NCI-H2196 treated with DMSO at 0.1 percent for 48 hours (cell line): ENCODE measurements around the gene FJX1.

ENCODE experiments used
- DNase-seq: peaks from one replicate; lab custom pipeline; 2025; ENCODE audit not compliant: unreplicated experiment; lab: John Stamatoyannopoulos, UW

The FJX1 gene, protein sequence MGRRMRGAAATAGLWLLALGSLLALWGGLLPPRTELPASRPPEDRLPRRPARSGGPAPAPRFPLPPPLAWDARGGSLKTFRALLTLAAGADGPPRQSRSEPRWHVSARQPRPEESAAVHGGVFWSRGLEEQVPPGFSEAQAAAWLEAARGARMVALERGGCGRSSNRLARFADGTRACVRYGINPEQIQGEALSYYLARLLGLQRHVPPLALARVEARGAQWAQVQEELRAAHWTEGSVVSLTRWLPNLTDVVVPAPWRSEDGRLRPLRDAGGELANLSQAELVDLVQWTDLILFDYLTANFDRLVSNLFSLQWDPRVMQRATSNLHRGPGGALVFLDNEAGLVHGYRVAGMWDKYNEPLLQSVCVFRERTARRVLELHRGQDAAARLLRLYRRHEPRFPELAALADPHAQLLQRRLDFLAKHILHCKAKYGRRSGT

DNA sequence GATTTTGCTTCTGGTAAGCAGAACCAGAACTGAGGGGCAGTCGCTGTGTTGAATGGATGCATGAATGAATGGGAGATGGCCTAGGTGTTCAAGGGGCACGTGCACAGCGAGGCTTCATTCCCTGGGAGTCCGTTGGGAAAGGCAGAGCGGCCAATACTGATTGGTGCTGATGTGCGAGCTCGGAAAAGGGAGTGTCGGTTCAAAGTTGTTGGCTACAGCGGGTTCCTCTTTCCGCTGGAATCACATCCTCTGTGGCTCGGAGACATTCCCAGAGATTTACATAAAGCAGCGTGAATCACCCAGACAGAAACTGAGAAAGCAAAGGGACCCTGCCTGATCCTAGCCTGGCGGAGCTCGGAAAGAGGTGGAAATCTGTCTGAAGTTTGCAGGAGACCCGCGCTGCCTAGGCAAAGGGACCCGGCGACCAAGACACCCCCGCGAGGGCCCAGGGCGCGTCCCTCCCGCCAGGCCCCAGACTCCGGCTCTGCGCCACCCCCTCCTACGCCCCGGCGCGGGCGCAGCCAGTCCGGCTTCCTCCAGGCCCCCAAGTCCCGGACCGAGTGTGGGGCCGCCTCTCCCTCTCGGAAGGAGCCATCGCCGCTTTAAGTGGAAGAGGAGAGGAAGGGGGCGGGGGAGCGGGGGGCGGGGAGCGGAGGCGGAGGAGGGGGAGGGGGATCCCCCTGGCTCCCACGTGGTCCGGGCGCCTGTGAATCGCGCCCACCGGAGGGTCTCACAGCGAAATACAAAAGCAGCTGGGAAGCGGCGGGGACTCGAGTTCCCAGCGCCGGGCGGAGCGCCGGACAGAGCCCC is at the start of gene FJX1:
TSS of gene FJX1 (plus strand) at position 774 of the 810 bp plus-strand sequence. CDS start 177 bp downstream, outside the sequence.
- no peak for DNase-seq

DNA sequence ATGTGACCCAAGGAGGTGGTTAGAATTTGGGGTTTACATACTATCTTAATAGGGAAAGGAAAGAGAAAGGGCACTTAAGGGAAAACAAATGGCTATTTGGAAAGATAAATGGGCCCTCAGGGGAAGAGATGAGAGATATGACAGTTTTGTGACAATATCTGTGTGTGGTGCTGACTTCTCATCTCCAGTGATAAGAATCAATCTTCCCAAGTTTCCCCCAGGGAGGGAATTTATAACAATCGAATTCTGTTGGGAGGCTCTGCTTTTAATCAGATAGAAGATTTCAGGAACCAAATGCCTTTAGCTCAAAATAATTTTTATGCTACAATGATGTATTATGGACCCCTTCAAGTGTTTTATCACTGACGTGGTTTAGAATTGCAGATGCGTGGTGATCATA is 46.6 kb upstream of the FJX1 start:
- DNase-seq, result no peak

DNA sequence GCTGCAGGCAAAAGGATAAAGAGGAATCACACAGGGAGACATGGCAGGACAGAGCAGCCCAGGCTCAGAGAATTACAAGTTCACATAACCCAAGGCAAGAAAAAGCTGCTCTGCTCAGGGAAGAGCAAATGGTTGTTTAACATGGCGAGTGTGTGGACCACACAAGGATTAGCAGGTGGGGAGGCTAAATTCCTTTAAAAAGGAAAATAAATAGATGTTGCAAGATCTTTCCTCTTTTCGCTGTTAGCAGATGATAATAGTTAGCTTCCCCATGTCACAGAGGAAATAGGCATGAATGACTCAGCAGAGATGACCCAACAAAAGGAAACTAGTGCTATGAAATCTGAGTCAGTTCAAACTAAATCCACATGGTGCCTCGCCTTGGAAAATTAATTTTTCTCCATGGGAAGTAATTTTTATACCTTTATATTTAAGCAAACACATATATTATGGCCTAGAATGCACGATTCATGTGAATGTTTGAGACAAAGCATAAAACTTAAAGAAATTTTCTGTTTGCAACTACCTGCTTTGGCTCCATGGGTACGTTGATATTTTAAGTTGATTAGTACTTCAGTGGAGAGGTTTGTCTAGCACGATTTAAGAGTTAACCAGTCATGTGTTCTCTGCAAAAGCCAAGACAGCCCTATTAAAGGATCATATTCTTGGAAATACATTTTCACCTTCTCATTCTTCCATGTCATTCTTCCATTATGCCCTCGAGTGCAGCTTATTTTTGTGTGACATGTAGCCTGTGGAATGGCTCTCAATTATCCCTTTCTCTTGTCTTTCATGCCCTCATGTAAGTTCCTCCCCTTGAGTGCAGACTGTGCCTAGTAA is 38.5 kb upstream of the FJX1 start:
- DNase-seq, result no peak

DNA sequence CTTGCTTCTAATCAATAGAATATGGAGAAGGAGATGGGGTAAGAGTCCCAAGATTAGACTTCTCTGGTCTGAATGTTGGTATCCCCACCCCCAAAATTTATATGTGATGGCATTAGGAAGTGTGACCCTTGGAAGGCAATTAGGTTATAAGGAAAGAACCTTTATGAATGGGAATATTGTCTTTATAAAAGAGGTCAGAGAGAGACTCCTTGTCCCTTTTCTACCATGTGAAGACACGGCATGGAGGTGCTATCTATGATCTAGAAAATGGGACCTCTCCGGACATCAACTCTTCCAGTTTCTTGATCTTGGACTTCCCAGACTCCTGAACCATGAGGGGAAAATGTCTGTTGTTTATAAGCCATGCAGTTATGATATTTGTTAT is 37.9 kb upstream of the FJX1 start:
- DNase-seq, result no peak

DNA sequence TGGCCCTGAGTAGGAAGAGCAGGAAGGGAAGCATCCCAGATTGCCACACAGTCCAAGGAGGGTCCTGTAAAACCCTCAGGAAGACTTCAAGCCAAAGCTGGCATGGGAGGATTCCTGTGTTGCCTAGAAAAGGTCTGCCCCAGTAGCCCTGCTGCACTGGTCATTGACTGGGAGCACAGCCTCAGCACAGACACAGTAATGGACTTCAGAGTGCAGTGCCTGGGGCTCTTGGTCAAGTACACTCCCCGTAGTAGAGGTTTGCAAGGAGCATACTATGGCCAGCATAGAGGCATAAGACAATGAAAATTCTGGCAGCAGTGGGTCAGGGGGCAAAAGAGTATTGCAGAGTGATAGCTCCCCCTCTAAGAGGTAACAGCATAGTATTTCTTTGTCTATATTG is 36.2 kb upstream of the FJX1 start:
- DNase-seq, result no peak

DNA sequence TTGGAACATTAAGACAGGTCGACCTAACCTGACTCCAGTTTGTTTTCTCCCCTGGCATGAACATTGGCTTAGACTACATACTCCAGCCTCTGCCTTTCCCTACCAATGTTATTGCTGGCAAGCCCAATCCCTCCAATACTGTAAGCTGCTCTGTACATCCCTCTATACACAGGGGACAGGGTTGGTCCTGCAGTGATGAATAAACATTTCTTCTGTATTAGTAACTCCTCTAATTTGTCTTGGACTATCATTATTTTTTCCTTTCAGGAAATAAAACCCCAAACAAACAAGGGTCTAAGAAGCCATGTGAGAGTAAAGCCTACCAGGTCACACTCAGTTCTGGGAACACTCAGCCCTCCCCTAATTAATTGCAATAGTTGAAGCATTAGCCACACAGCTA is 35.1 kb upstream of the FJX1 start:
- DNase-seq, result no peak

DNA sequence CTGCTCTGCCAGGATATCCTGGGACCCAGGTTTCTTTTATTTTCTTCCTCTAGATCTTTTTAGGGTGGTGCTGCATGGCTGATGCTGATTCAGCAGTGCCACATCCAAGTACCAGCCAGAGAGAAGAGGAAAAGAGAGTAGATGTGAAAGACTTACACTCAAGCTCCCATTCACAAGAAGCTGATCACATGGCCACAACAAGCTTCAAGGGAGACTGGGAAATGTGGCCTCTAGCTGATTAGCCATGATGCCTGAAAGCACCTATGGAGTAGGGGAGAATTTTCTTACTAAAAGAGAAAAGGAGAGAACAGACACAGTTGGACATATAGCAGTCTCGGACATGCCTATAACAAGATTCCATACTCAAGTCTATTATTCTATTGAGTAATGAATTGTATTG is 34.4 kb upstream of the FJX1 start:
- no peak for DNase-seq

DNA sequence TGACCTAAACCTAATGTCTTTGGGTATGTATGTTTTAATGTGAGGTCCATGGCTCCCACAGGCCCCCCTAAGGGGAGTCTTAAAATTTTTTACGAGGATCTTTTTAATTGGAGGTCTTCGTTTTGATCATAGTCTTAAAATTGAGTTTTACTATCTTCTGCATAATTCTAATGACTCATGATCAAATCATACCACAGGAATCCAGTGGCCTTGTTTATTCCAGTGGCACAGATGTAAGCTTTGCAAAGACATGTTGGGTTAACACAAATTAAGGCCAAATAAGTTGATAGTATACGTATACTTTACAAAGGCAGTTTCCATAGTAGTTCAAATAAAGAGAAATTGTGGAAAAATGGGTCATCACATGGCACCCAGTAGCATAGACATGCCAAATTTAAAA is 33.9 kb upstream of the FJX1 start:
- DNase-seq, result no peak

DNA sequence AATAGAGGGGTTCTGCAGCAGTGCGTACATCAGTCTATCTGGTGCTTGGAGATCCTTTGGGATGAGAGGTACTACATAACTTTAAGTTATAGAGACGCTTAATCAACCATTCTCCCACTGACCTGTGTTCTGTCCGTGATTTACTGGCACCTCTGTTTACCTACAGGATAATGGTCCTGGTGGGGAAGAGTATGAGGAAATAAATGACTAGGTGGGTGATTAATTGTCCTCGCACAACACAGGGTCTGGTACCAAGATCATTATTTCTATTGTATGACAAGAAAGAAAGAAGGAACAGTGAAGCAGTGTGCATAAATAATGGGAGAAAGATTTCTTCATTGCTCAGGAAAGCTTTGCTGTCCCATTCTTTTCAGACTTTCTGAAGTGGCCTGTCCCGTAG is 32.8 kb upstream of the FJX1 start:
- DNase-seq, result no peak

DNA sequence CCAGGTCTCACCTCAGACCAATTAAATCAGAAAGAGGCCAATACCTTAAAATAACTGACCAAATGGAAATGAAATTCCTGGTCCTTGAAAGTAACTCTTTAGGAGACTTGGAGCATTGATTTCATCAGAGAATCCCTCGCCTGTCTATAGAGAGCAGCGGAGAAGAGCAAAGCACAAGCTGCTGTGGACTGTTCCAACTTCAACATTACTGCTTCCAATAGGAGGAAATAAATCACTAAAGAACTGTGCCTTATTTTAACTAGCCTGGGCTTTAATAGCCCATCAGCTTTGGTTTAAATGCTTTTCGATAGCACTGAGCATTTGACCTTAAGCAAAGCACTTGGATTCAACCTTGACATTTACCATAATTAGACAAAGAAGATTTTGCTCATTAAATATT is 32.0 kb upstream of the FJX1 start:
- no peak for DNase-seq

DNA sequence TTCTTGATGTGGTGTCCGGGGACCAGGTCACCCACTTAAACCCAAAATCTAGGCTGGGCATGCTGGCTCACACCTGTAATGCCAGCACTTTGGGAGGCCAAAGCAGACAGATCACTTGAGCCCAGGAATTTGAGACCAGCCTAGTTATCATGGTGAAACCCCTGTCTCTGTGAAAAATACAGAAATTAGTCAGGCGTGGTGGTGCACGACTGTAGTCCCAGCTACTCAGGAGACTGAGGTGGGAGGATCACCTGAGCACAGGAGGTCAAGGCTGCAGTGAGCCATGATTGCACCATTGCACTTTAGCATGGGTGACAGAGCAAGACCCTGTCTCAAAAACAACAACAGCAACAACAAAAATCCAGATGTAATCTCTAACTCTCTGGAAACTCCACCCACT is 30.3 kb upstream of the FJX1 start:
- no peak for DNase-seq

DNA sequence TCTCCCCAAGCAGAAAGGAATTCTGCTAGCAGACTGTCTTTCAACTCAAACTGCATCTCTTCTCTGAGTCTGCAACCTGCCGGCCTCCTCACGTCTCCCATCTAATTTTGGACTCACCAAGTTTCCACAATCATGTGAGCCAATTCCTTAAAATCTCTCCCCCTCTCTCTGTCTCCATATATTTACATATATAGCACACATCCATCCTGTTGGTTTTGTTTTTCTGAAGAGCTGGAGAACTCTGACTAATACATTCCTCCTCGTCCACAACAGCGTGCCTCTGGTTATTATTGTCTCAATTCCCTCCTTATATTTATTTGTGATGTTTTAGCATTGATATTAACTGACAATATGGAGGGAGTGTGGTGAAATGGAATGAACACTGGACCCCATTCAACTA is 29.6 kb upstream of the FJX1 start:
- DNase-seq, result no peak

DNA sequence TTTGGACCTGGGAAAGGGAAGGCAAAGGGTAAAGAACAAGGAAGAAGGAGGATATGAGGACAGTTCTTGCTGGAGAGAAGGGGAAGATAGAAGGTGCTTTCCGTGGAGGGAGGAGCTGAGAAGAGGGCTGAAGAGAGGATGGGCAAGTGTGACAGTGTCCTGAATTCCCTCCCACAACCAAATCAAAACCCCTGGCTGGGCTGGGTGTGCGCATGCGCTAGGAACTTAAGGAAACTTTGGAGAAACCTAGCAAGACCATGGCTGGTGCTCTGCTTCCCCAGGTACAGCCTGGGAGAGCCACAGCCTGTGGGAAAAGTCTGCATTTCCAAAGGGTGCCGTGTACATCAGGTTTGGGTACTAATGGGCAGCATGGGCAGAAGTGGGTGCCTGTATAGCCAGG is 29.0 kb upstream of the FJX1 start:
- no peak for DNase-seq

DNA sequence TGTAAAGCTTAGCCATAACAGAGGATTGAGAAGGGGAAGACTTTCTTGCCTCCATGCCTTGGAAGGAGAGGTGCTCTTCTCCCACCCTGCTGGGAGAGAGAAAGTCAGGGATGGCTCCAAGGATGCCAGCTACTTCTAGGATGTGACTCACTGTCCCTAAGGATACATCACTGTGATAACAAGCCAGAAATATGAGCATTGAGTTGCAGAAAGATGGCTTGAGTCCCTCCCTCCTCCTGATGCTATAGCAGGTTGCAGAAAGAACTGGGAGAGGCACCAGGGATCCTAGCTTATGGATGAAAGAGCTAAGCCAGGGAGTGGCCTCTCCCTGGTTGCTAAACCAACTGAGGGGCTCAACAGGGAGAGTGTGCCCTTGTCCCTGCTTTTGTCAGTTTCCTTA is 27.8 kb upstream of the FJX1 start:
- no peak for DNase-seq

DNA sequence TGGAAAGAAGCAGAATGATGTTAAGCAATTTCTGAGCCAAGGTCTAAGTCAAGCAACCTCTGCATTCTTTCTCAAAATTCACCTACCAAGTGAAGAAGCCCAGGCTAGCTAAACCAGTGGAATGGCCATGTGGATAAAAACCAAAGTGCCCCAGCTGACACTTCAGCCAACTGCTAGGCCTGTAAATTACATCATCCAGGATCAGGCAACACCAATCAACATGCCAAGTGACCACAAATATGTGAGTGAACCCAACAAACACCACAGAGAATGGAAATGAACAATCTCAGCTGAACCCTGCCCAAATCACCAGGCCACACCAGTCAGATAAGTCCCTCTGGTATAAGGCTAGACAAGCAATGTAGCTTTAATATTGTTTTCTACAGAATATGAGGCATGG is 25.1 kb upstream of the FJX1 start:
- peak; percentile 19 for DNase-seq

DNA sequence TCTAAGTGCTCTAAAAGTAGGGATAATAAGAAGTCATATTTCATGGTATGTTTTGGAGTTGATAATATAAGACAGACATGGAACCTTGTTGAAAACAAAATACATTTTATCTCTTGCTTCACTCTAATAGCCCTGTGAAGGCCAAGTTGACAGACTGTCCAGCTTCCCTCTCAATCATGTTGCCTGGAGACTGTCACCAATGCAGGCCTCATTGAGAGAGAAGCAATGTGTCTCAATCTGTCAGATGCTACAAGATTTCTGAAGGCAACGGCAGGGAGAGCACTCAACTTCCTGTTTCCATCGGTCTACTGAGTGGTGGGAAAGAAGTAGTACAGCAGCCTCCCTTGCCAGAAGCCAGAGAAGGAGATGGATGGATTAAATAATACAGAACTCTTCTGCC is 23.6 kb upstream of the FJX1 start:
- DNase-seq, result no peak

DNA sequence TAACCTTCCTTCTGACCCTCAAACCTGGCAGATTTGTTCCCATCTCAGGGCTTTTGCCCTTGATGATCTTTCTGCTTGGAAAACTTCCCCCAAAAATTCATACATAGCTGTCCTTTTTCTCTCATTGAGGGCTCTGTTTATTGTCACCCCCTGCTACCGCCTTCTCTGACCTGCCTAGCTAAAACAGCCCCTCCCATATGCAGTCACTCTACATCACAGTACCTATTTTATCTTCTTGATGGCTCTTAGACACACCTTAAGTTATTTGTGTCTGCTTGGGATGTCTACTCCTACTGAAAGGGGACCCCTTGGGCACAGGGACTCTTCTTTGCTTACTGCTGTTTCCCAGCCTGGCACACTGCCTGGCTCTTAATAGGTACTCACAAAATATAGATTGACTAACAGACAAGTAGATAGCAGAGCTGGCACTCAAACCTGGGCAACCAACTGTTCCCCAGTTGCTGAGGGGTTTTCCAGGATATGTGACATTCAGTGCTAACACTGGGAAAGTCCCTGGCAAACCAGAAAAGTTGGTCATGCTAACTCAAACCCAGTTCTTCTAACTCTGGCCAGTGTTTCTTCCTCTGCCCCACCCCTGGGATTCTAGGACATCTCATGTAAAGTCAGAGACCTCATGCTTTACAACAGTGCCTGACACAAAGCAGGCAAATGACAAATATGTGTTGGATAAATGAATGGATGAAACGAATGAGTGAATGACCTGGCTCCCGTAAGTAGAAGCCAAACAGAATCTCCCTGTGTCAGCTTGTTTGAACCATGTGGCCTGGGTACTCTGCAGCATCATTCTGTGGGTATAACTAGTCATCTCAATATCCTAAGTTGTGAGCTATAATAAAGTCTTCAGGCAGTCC is 19.8 kb upstream of the FJX1 start:
- DNase-seq, result peak; percentile 9

DNA sequence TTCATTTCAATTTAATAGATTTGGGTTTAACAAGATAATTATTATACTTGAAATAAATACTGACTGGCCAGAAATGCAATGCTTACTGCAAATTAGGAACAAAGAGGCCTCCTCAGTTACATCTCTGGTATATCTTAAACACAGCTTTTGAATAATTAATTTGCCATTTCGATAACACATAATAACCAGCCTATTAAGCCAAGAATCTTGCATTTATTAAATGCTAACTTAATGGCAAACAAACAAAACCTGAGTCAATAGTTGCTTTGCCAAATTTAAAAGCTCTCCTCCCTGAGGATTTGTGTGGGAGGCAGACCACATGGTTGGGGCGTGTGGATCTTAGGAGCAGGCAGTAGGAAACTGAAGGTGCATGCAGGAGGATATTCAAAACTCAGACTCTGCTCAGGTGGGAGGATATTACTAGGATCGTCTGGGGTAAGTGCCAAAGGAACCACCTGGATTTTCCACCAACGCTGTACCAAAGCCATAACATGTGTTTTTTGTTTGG is 17.9 kb upstream of the FJX1 start:
- DNase-seq, result no peak

DNA sequence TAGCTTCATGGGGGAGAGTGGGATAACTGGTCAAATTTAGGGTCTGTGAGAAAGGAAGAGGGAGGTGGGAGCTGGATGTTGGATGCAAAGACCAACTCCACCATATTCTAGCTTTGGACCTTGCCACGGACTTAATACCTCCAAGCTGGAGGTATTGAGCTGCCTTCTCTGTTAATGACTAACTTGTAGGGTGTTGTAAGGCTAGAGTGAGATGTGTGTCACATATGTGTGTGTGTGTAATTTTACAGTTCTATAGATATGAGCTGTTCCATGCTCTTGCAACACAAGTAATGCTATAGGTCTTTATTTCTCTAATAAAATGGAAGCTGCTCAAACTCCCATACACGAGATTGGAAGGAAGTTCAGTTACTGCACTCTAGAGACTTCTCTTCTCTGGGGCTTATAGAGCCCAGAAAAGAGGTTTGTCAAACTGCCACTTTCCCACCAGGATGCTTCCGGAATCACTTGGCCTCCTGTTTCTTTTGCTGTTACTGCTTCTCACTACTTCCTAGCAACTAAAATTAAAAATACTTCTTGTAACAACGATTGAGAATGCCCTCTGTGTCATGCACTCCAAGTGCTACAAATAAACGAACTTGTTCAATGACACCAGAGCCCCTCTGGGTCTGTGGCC is 16.0 kb upstream of the FJX1 start:
- no peak for DNase-seq

DNA sequence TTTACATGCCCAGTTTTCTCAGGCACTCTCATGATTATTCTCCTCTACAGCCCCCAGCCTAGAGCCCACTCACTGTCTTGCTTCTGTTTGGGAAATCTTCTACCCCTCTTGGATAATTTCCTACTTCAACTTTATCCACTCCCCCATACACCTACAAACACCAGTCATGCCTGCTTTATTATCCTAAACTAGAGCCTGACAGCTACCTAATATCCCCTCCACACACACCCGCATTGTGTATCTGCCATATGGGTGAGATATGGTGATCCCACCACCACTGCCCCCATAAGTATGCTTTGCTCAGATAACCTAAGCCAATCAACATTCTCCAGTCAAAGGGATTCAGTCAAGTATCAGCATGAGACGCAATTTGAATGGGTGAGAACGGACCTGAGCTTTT is 15.3 kb upstream of the FJX1 start:
- DNase-seq, result no peak
